ENCODE results near the gene SFXN3. TPM values are rescaled to one million over a fixed set of nuclear protein-coding genes. Genes with fewer than 3 reads are reported as not detected.
A peak's percentile ranks its signal among the peaks of the same experiment; 100 is the strongest.

The SFXN3 gene
- total and polyA plus RNA-seq, 2 of the 13 experiments (the other 11 are each of a cell fraction or from before 2014, with no cell fraction given) = 16.8 to 71.5 TPM

GRCh38 chr10:101018600-101019439 lies 12.2 kb upstream of the SFXN3 start (continued):
- TF ChIP-seq ZNF430 (CRISPR knock-in tag; IDR thresholded peaks at IDR 0.05) (0 out of 2 replicates have a peak, but pooled peaks have one; percentile 29), ELF3 (CRISPR knock-in tag; IDR thresholded peaks at IDR 0.05) (peak; percentile 57; the same call in 1 of the 2 replicates), JDP2 (CRISPR knock-in tag; IDR thresholded peaks at IDR 0.05; ENCODE audit: borderline replicate concordance) (no peak), ZNF234 (CRISPR knock-in tag; conservative IDR thresholded peaks at IDR 0.05) (no peak), HNRNPH1 (optimal IDR thresholded peaks at IDR 0.05; ENCODE audit: low read depth, low read length) (no peak), ZNF652 (CRISPR knock-in tag; IDR thresholded peaks at IDR 0.05; ENCODE audit: borderline replicate concordance, low read depth) (no peak), SSRP1 (CRISPR knock-in tag; IDR thresholded peaks at IDR 0.05) (no peak), SIN3B (IDR thresholded peaks at IDR 0.05; ENCODE audit: low read length) (no peak), ZKSCAN5 (CRISPR knock-in tag; IDR thresholded peaks at IDR 0.05) (no peak), KLF13 (CRISPR knock-in tag; IDR thresholded peaks at IDR 0.05) (no peak), ZSCAN9 (CRISPR knock-in tag; IDR thresholded peaks at IDR 0.05; ENCODE audit: borderline replicate concordance) (0 out of 2 replicates have a peak, but pooled peaks have one; percentile 62), TP53 (CRISPR knock-in tag; conservative IDR thresholded peaks at IDR 0.05) (no peak), ZNF451 (CRISPR knock-in tag; IDR thresholded peaks at IDR 0.05) (0 out of 2 replicates have a peak, but pooled peaks have one; percentile 66), ZNF205 (CRISPR knock-in tag; IDR thresholded peaks at IDR 0.05) (peak; percentile 32; the same call in 1 of the 2 replicates), ZNF441 (CRISPR knock-in tag; IDR thresholded peaks at IDR 0.05; ENCODE audit: borderline replicate concordance) (peak; percentile 25; the same call in 1 of the 2 replicates), ZMAT3 (CRISPR knock-in tag; conservative IDR thresholded peaks at IDR 0.05) (peak; percentile 45; the same call in 1 of the 2 replicates), MIER2 (CRISPR knock-in tag; IDR thresholded peaks at IDR 0.05) (no peak), HNRNPLL (IDR thresholded peaks at IDR 0.05; ENCODE audit: low read depth, low read length, poor library complexity, severe bottlenecking) (peak; percentile 46), NBN (conservative IDR thresholded peaks at IDR 0.05) (no peak), E2F5 (CRISPR knock-in tag; conservative IDR thresholded peaks at IDR 0.05) (peak; percentile 13; the same call in 1 of the 2 replicates), ZKSCAN8 (CRISPR knock-in tag; IDR thresholded peaks at IDR 0.05; ENCODE audit: borderline replicate concordance) (no peak; the same call in 1 of the 2 replicates), MTA3 (CRISPR knock-in tag; IDR thresholded peaks at IDR 0.05) (no peak)
- TF ChIP-seq, protein P1, sequence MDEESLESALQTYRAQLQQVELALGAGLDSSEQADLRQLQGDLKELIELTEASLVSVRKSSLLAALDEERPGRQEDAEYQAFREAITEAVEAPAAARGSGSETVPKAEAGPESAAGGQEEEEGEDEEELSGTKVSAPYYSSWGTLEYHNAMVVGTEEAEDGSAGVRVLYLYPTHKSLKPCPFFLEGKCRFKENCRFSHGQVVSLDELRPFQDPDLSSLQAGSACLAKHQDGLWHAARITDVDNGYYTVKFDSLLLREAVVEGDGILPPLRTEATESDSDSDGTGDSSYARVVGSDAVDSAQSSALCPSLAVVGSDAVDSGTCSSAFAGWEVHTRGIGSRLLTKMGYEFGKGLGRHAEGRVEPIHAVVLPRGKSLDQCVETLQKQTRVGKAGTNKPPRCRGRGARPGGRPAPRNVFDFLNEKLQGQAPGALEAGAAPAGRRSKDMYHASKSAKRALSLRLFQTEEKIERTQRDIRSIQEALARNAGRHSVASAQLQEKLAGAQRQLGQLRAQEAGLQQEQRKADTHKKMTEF (CRISPR knock-in tag; IDR thresholded peaks at IDR 0.05) = no peak
- TF ChIP-seq, protein P2, sequence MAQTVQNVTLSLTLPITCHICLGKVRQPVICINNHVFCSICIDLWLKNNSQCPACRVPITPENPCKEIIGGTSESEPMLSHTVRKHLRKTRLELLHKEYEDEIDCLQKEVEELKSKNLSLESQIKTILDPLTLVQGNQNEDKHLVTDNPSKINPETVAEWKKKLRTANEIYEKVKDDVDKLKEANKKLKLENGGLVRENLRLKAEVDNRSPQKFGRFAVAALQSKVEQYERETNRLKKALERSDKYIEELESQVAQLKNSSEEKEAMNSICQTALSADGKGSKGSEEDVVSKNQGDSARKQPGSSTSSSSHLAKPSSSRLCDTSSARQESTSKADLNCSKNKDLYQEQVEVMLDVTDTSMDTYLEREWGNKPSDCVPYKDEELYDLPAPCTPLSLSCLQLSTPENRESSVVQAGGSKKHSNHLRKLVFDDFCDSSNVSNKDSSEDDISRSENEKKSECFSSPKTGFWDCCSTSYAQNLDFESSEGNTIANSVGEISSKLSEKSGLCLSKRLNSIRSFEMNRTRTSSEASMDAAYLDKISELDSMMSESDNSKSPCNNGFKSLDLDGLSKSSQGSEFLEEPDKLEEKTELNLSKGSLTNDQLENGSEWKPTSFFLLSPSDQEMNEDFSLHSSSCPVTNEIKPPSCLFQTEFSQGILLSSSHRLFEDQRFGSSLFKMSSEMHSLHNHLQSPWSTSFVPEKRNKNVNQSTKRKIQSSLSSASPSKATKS (CRISPR knock-in tag; IDR thresholded peaks at IDR 0.05) = no peak
